Chondrocyte (in vitro differentiated cells): Measurements from ENCODE around the gene POU2AF2. TPM values are rescaled to one million over a fixed set of nuclear protein-coding genes. Genes with fewer than 3 reads are reported as not detected.

Experiments used
- DNase-seq: peaks from one replicate; pipeline ENCODE4 v3.0.0; 2021; ENCODE audit warnings: mixed read lengths, low spot score
- H3K27ac Mint-ChIP-seq: one replicate; pipeline ENCODE4 v1.8.0; 2021; ENCODE audit warnings: mild to moderate bottlenecking, moderate library complexity, mixed read lengths; ENCODE audit not compliant: unreplicated experiment
- H3K27me3 Mint-ChIP-seq: 2 replicates; pipeline ENCODE4 v1.8.0; 2021; ENCODE audit warnings: low read depth, mixed read lengths
- H3K36me3 Mint-ChIP-seq: 2 replicates; pipeline ENCODE4 v1.8.0; 2021; ENCODE audit warnings: low read depth, mixed read lengths
- H3K4me1 Mint-ChIP-seq: 2 replicates; pipeline ENCODE4 v1.8.0; 2021; ENCODE audit warnings: low read depth, mild to moderate bottlenecking, mixed read lengths
- H3K4me3 Mint-ChIP-seq: one replicate; pipeline ENCODE4 v1.8.0; 2021; ENCODE audit warnings: mild to moderate bottlenecking, moderate library complexity, mixed read lengths; ENCODE audit not compliant: unreplicated experiment
- H3K9me3 Mint-ChIP-seq: 2 replicates; pipeline ENCODE4 v1.8.0; 2021; ENCODE audit warnings: low read depth, mixed read lengths
- CTCF ChIP-seq: fragments of 200-600 bp; sonication (generic); IDR thresholded peaks from 2 replicates; pipeline ENCODE4 v1.5.0; 2021; ENCODE audit warnings: antibody characterized with exemption, mild to moderate bottlenecking, moderate library complexity
- total RNA-seq: library from RNA; stranded (reverse); gene quantifications from 3 replicates; pipeline ENCODE4 v1.2.1, GENCODE V29; 2021

POU2AF2 gene
- total RNA-seq, 1 donor from 2014 or later = not detected

GRCh38 chr11:111331711-111332479, 86.4 kb downstream of the POU2AF2 start:
- H3K9me3 Mint-ChIP-seq = no peaks in the 10 kb centered on the region
- H3K27ac Mint-ChIP-seq = no peak overlapping the region
- no peak overlapping the region for H3K4me3 Mint-ChIP-seq
- DNase-seq = no peak
- H3K36me3 Mint-ChIP-seq = no peaks in the 10 kb centered on the region
- no peak for TF ChIP-seq CTCF
- peaks cover 7% of the 10 kb centered on the region for H3K27me3 Mint-ChIP-seq
- no peaks in the 10 kb centered on the region for H3K4me1 Mint-ChIP-seq

GRCh38 chr11:111334532-111335502, 89.3 kb downstream of the POU2AF2 start:
- H3K4me3 Mint-ChIP-seq = no peak overlapping the region
- H3K27ac Mint-ChIP-seq = no peak overlapping the region
- no peak for TF ChIP-seq CTCF
- no peaks in the 10 kb centered on the region for H3K4me1 Mint-ChIP-seq
- DNase-seq = no peak
- peaks cover 8% of the 10 kb centered on the region for H3K9me3 Mint-ChIP-seq
- H3K27me3 Mint-ChIP-seq = peaks cover 7% of the 10 kb centered on the region
- H3K36me3 Mint-ChIP-seq = peaks cover 3% of the 10 kb centered on the region

GRCh38 chr11:111335549-111335948, 90.0 kb downstream of the POU2AF2 start:
- Mint-ChIP-seq H3K4me3 (no peak overlapping the region), H3K36me3 (peaks cover 3% of the 10 kb centered on the region), H3K9me3 (peaks cover 15% of the 10 kb centered on the region), H3K4me1 (no peaks in the 10 kb centered on the region), H3K27ac (no peak overlapping the region), H3K27me3 (peaks cover 7% of the 10 kb centered on the region)
- DNase-seq = no peak
- TF ChIP-seq CTCF = no peak

Other genes starting within 250 kb of the POU2AF2 start
- gene POU2AF3, start 52.8 kb downstream of the POU2AF2 start, total RNA-seq = not detected in 3 replicates
- gene POU2AF1, start 133.6 kb downstream of the POU2AF2 start, total RNA-seq = not detected in 3 replicates